Measurements from ENCODE around the gene RRAS. TPM values are rescaled to one million over a fixed set of nuclear protein-coding genes. Genes with fewer than 3 reads are reported as not detected.

Gene RRAS
- total RNA-seq, 4 donors from 2014 or later, result 134 to 205 (median 187) TPM

- 66% methylated on average over 5 of the region's 5 CpGs for WGBS
- H3K36me3 ChIP-seq, result peaks cover 4 to 6% (median 5%) of the 10 kb centered on the region in 4 donors
- DNase-seq (ENCODE audit: extremely low spot score), result no peak
- intact Hi-C loops (cut with DNase I), result no loop called here
- peak overlapping the region in 3 of 4 donors; percentile 85 to 96 (median 89) for H3K4me3 ChIP-seq
- H3K9me3 ChIP-seq, result no peaks in the 10 kb centered on the region
- TF ChIP-seq CTCF (IDR thresholded peaks at IDR 0.05) (no peak), POLR2AphosphoS5 (IDR thresholded peaks at IDR 0.05) (no peak), POLR2A (IDR thresholded peaks at IDR 0.05; ENCODE audit: low read depth) (no peak), EP300 (IDR thresholded peaks at IDR 0.05) (no peak)
- peak overlapping the region; percentile 84 to 96 (median 94) for H3K27ac ChIP-seq (replicated peaks in 1 of 4)
- peaks cover 22 to 36% (median 34%) of the 10 kb centered on the region in 4 donors for H3K4me1 ChIP-seq
- no peaks in the 10 kb centered on the region for H3K27me3 ChIP-seq
Observed at GRCh38 chr19:49589502-49589905, 50.4 kb downstream of the RRAS start.

GRCh38 chr19:49588365-49589122 lies 51.4 kb downstream of the RRAS start:
- no peaks in the 10 kb centered on the region for H3K9me3 ChIP-seq
- 81% methylated on average over 15 of the region's 18 CpGs for WGBS
- H3K36me3 ChIP-seq, result no peaks in the 10 kb centered on the region
- H3K27me3 ChIP-seq, result no peaks in the 10 kb centered on the region
- H3K27ac ChIP-seq (replicated peaks in 1 of 4), result no peak overlapping the region
- peaks cover 15 to 27% (median 24%) of the 10 kb centered on the region in 4 donors for H3K4me1 ChIP-seq
- no peak for DNase-seq (ENCODE audit: extremely low spot score)
- intact Hi-C loops (cut with DNase I), result no loop called here
- no peak overlapping the region for H3K4me3 ChIP-seq
- TF ChIP-seq POLR2A (IDR thresholded peaks at IDR 0.05; ENCODE audit: low read depth) (no peak), CTCF (IDR thresholded peaks at IDR 0.05) (no peak), EP300 (IDR thresholded peaks at IDR 0.05) (no peak), POLR2AphosphoS5 (IDR thresholded peaks at IDR 0.05) (no peak)

GRCh38 chr19:49587227-49587626 lies 52.7 kb downstream of the RRAS start:
- no peaks in the 10 kb centered on the region for H3K27me3 ChIP-seq
- no peak overlapping the region for H3K27ac ChIP-seq (replicated peaks in 1 of 4)
- H3K4me3 ChIP-seq, result no peak overlapping the region
- 82% methylated on average over 8 of the region's 8 CpGs for WGBS
- TF ChIP-seq CTCF (IDR thresholded peaks at IDR 0.05) (no peak), POLR2A (IDR thresholded peaks at IDR 0.05; ENCODE audit: low read depth) (no peak), EP300 (IDR thresholded peaks at IDR 0.05) (no peak), POLR2AphosphoS5 (IDR thresholded peaks at IDR 0.05) (no peak)
- intact Hi-C loops (cut with DNase I), result no loop called here
- DNase-seq (ENCODE audit: extremely low spot score), result no peak
- no peaks in the 10 kb centered on the region for H3K36me3 ChIP-seq
- H3K4me1 ChIP-seq, result peaks cover 3 to 15% (median 11%) of the 10 kb centered on the region in 4 donors
- H3K9me3 ChIP-seq, result no peaks in the 10 kb centered on the region

Small RNA genes lying within 50 kb of the gene (small RNA-seq; reads per million reads assigned to genes)
- gene MIR5088, result 0 reads per million in 3 donors

Other genes with a start within 250 kb of the RRAS start
- gene PTH2, start 216.7 kb downstream of the RRAS start, total RNA-seq, result not detected
- not detected for gene GFY, start 214.8 kb downstream of the RRAS start, total RNA-seq
- 1 to 10 TPM in 2 of 4 donors, under 1 TPM in 2; 0.83 to 5.2 (median 1.3) TPM for gene SLC17A7, start 198.6 kb downstream of the RRAS start, total RNA-seq
- 10 to 100 TPM; 73.6 to 84.0 (median 78.4) TPM for gene PIH1D1, start 188.3 kb downstream of the RRAS start, total RNA-seq
- gene ALDH16A1, start 186.9 kb downstream of the RRAS start, total RNA-seq, result 10 to 100 TPM; 22.1 to 29.1 (median 26.2) TPM
- 10 to 100 TPM in 2 of 4 donors, 1 to 10 TPM in 2; 5.5 to 11.5 (median 10.4) TPM for gene FLT3LG, start 165.9 kb downstream of the RRAS start, total RNA-seq
- gene RPL13A, start 152.5 kb downstream of the RRAS start, total RNA-seq, result 1,000 to 10,000 TPM; 1,843 to 3,096 (median 2,688) TPM
- 1,000 to 10,000 TPM; 1,719 to 5,089 (median 3,692) TPM for gene RPS11, start 143.7 kb downstream of the RRAS start, total RNA-seq
- gene FCGRT, start 127.5 kb downstream of the RRAS start, total RNA-seq, result 100 to 1,000 TPM; 108 to 234 (median 170) TPM
- gene RCN3, start 112.1 kb downstream of the RRAS start, total RNA-seq, result 10 to 100 TPM in 3 of 4 donors, 1 to 10 TPM in 1; 9.8 to 22.4 (median 18.0) TPM
- gene NOSIP, start 59.6 kb downstream of the RRAS start, total RNA-seq, result 10 to 100 TPM; 51.0 to 71.6 (median 59.2) TPM
- 1 to 10 TPM in 2 of 4 donors, under 1 TPM in 1, not detected in 1; 0.17 to 2.5 (median 1.6) TPM for gene PRRG2, start 58.8 kb downstream of the RRAS start, total RNA-seq
- gene PRR12, start 49.0 kb downstream of the RRAS start, total RNA-seq, result 10 to 100 TPM in 3 of 4 donors, 1 to 10 TPM in 1; 9.4 to 29.1 (median 16.3) TPM
- 10 to 100 TPM; 19.2 to 50.9 (median 30.9) TPM for gene SCAF1, start 2.1 kb upstream of the RRAS start, total RNA-seq
- 10 to 100 TPM; 38.8 to 61.7 (median 56.7) TPM for gene IRF3, start 25.7 kb upstream of the RRAS start, total RNA-seq
- 1 to 10 TPM; 4.2 to 9.9 (median 6.0) TPM for gene BCL2L12, start 25.8 kb upstream of the RRAS start, total RNA-seq
- 100 to 1,000 TPM; 102 to 191 (median 144) TPM for gene PRMT1, start 37.1 kb upstream of the RRAS start, total RNA-seq
- gene ADM5, start 49.5 kb upstream of the RRAS start, total RNA-seq, result 1 to 10 TPM in 3 of 4 donors, under 1 TPM in 1; 0.83 to 4.1 (median 2.5) TPM
- 1 to 10 TPM; 2.7 to 6.6 (median 3.9) TPM for gene CPT1C, start 51.0 kb upstream of the RRAS start, total RNA-seq
- gene TSKS, start 123.2 kb upstream of the RRAS start, total RNA-seq, result under 1 TPM in 1 of 4 donors, not detected in 3; 0.57 TPM
- 100 to 1,000 TPM in 1 of 4 donors, 10 to 100 TPM in 3; 56.9 to 114 (median 87.8) TPM for gene AP2A1, start 126.9 kb upstream of the RRAS start, total RNA-seq
- 10 to 100 TPM; 14.1 to 38.0 (median 23.4) TPM for gene FUZ, start 173.1 kb upstream of the RRAS start, total RNA-seq
- 10 to 100 TPM; 22.5 to 36.0 (median 34.1) TPM for gene MED25, start 178.1 kb upstream of the RRAS start, total RNA-seq
- gene PTOV1, start 211.0 kb upstream of the RRAS start, total RNA-seq, result 100 to 1,000 TPM in 1 of 4 donors, 10 to 100 TPM in 3; 60.5 to 102 (median 84.4) TPM
- gene PNKP, start 227.4 kb upstream of the RRAS start, total RNA-seq, result 10 to 100 TPM; 21.4 to 43.7 (median 27.8) TPM
- 10 to 100 TPM; 15.4 to 30.6 (median 21.9) TPM for gene AKT1S1, start 237.2 kb upstream of the RRAS start, total RNA-seq
- 10 to 100 TPM; 35.1 to 60.9 (median 44.0) TPM for gene TBC1D17, start 237.6 kb upstream of the RRAS start, total RNA-seq